Heart left ventricle (tissue), 13 donors: ENCODE data around the gene TMEM184B.

Source experiments
- CTCF ChIP-seq, 12 donors: fragments of 200-600 bp; sonication (generic) in 4 of 12; IDR thresholded peaks; one replicate each; pipeline versions ENCODE4 v1.5.0 to v1.8.0; 2018 to 2022; ENCODE audit warnings: antibody characterized with exemption in 12 of 12, mild to moderate bottlenecking in 5 of 12
- POLR2A ChIP-seq, 2 donors: fragments of 450-650 bp; IDR thresholded peaks; one replicate each; pipeline ENCODE4 v1.6.1; 2017; ENCODE audit warnings: antibody characterized with exemption in 2 of 2, mild to moderate bottlenecking in 2 of 2, moderate library complexity in 2 of 2
- donor health status: ischemic (EF 13 %, LVEDD 7.1; RV severe dilation, severe dysfunction).
- donor health status: DM: no; HTN: yes; CAD: no.
- donor health status: DM: no; HTN: no; CAD: no.
- donor health status: ischemic (EF 25% LVEDD 6.9; RV normal size, moderate dysfunction).
- donor health status: ischemic (EF 25% LVEDD 5.7; RV mildly dilated, moderate dysfunction).
- donor health status: ischemic (EF 35%, LVEDD 5.7; RV mildly dilated, moderate dysfunction).
- donor health status: nonischemic (EF 11% LVEDD 7.7; RV severe dilation, severe dysfunction).
- donor health status: DM: yes; HTN: yes; CAD: no.
- donor health status: PGD.
- donor health status: ischemic (EF 29% LVEDD 5.4; RV normal size, mild dysfunction).
- donor health status: nonischemic (EF 23%, LVEDD 6.1; RV moderate dilation, normal function).

GRCh38 chr22:38186429-38186828, 86.4 kb downstream of the TMEM184B start:
- TF ChIP-seq CTCF (IDR thresholded peaks at IDR 0.05) (no peak), POLR2A (IDR thresholded peaks at IDR 0.05) (no peak)
